HepG2 (cell line): Measurements from ENCODE around the gene IFI27. TPM values are rescaled to one million over a fixed set of nuclear protein-coding genes. Genes with fewer than 3 reads are reported as not detected.

Source experiments
- ATAC-seq: fragments of 200-7000 bp; cut with Tn5 transposase; 3 replicates; pipeline ENCODE4 v1.9.1; 2020; ENCODE audit warnings: mild to moderate bottlenecking, moderate library complexity
- BruUV-seq: library from RNA; stranded (reverse); fragments of 400-500 nt; replicated peaks from 2 replicates; lab custom pipeline; 2021; lab: Mats Ljungman, UMichigan
- CTCF ChIA-PET: fragments of 300-600 bp; formaldehyde crosslinking; extraction: SDS; loops from one replicate; lab custom pipeline; 2021; ENCODE audit warnings: low total read pairs, inconsistent platforms, low intra/inter-chr PET ratio; lab: Yijun Ruan, JAX
- POLR2A ChIA-PET: fragments of 350-600 bp; sonication (Branson Sonifier 250); formaldehyde crosslinking; loops from one replicate; lab custom pipeline; 2020; ENCODE audit warnings: antibody characterized with exemption, inconsistent platforms; lab: Yijun Ruan, JAX
- DNase-seq: peaks from one replicate; pipeline ENCODE4 v3.0.0-alpha.2; 2015; ENCODE audit warnings: low spot score
- FAIRE-seq: peaks from 3 replicates; lab custom pipeline; 2011; peaks lifted over from hg19 to GRCh38; lab: Jason Lieb, UNC
- H2AFZ ChIP-seq: one replicate; pipeline ENCODE4 v1.6.1; 2011; ENCODE audit warnings: low read length, inconsistent platforms
- H3K27ac ChIP-seq: fragments of 300-600 bp; 3 replicates; pipeline ENCODE4 v1.8.0; 2011; ENCODE audit warnings: mixed run types, mild to moderate bottlenecking, mixed read lengths, low read length, inconsistent platforms; ENCODE audit not compliant: insufficient read depth; ENCODE audit errors: extremely low read length
- H3K27me3 ChIP-seq, 2 experiments: fragments of 200-600 bp in 1 of 2; 2 replicates in 1 of 2; 3 replicates in 1 of 2; pipeline versions ENCODE4 v1.6.0 to v1.8.0; 2011; ENCODE audit warnings: low read length in 2 of 2, mild to moderate bottlenecking in 2 of 2, moderate library complexity in 2 of 2, inconsistent platforms in 1 of 2; ENCODE audit not compliant: insufficient read depth in 2 of 2, control insufficient read depth in 1 of 2
- H3K36me3 ChIP-seq, 2 experiments: fragments of 200-600 bp in 1 of 2; replicated peaks in 1 of 2; 2 replicates in 1 of 2; 3 replicates in 1 of 2; pipeline versions ENCODE4 v1.5.1 to v1.8.0; 2011; ENCODE audit warnings: low read length in 2 of 2, inconsistent platforms in 1 of 2; ENCODE audit not compliant: insufficient read depth in 2 of 2, control insufficient read depth in 1 of 2
- H3K4me1 ChIP-seq: 2 replicates; pipeline ENCODE4 v1.5.1; 2012; ENCODE audit warnings: low read length, inconsistent platforms; ENCODE audit not compliant: insufficient read depth
- H3K4me2 ChIP-seq: 2 replicates; pipeline ENCODE4 v1.6.0; 2011; ENCODE audit warnings: low read depth, low read length, inconsistent platforms
- H3K4me3 ChIP-seq, 3 experiments: fragments of 200-600 bp in 1 of 3; sonication (generic), shearing (Covaris generic) in 1 of 3; replicated peaks in 1 of 3; 2 replicates each; pipeline ENCODE4 v1.5.1; 2011 to 2016; ENCODE audit warnings: low read length in 3 of 3, inconsistent platforms in 2 of 3, low read depth in 2 of 3, mild to moderate bottlenecking in 2 of 3, control low read depth in 1 of 3, mixed read lengths in 1 of 3; ENCODE audit not compliant: insufficient read depth in 1 of 3
- H3K79me2 ChIP-seq: one replicate; pipeline ENCODE4 v1.6.1; 2011; ENCODE audit warnings: low read length, inconsistent platforms; ENCODE audit not compliant: insufficient read depth
- H3K9ac ChIP-seq: 2 replicates; pipeline ENCODE4 v1.6.0; 2011; ENCODE audit warnings: mild to moderate bottlenecking, low read depth, low read length, inconsistent platforms; ENCODE audit not compliant: insufficient read depth
- H3K9me3 ChIP-seq: 2 replicates; pipeline ENCODE4 v1.5.1; 2012; ENCODE audit warnings: mild to moderate bottlenecking, low read length
- H4K20me1 ChIP-seq: 2 replicates; pipeline ENCODE4 v1.6.0; 2011; ENCODE audit warnings: inconsistent platforms, mild to moderate bottlenecking, low read length, moderate library complexity; ENCODE audit not compliant: insufficient read depth
- ATM ChIP-seq: fragments of 450-650 bp; IDR thresholded peaks from 2 replicates; pipeline ENCODE4 v1.7.1; 2017; ENCODE audit warnings: mild to moderate bottlenecking, borderline replicate concordance
- BRF2 ChIP-seq: sonication (generic); formaldehyde crosslinking; IDR thresholded peaks from 2 replicates; pipeline ENCODE4 v1.8.1; 2022; ENCODE audit warnings: mild to moderate bottlenecking, missing genetic modification reagents
- CREBL2 ChIP-seq: sonication (generic); formaldehyde crosslinking; IDR thresholded peaks from 2 replicates; pipeline ENCODE4 v1.8.1; 2023; ENCODE audit warnings: missing genetic modification reagents, mild to moderate bottlenecking, borderline replicate concordance
- HDAC6 ChIP-seq: fragments of 200-600 bp; sonication (generic); IDR thresholded peaks from 2 replicates; pipeline ENCODE4 v1.7.0; 2017; ENCODE audit warnings: mild to moderate bottlenecking, antibody characterized with exemption, low read length, low read depth
- KDM3A ChIP-seq: IDR thresholded peaks from 2 replicates; pipeline ENCODE4 v1.6.1; 2018; ENCODE audit warnings: low read depth, missing compliant biosample characterization
- KDM6A ChIP-seq: IDR thresholded peaks from 2 replicates; pipeline ENCODE4 v1.6.1; 2016; ENCODE audit warnings: low read depth
- NBN ChIP-seq: fragments of 450-650 bp; conservative IDR thresholded peaks from 2 replicates; pipeline ENCODE4 v1.6.1; 2017
- RBM22 ChIP-seq: fragments of 200-400 bp; formaldehyde crosslinking; optimal IDR thresholded peaks from 2 replicates; pipeline ENCODE3; 2017; ENCODE audit warnings: mild to moderate bottlenecking, low read length, moderate library complexity
- ZKSCAN8 ChIP-seq: IDR thresholded peaks from 2 replicates; pipeline ENCODE4 v1.6.1; 2016; ENCODE audit warnings: borderline replicate concordance, missing genetic modification reagents, missing compliant biosample characterization
- ZNF292 ChIP-seq: sonication (generic); formaldehyde crosslinking; IDR thresholded peaks from 2 replicates; pipeline ENCODE4 v1.8.1; 2022; ENCODE audit warnings: mild to moderate bottlenecking, low read depth, missing genetic modification reagents, borderline replicate concordance
- ZNF33A ChIP-seq: sonication (generic); formaldehyde crosslinking; IDR thresholded peaks from 2 replicates; pipeline ENCODE4 v1.5.1; 2020; ENCODE audit warnings: missing genetic modification reagents, mild to moderate bottlenecking, moderate library complexity, borderline replicate concordance
- ZSCAN31 ChIP-seq: sonication (generic); formaldehyde crosslinking; IDR thresholded peaks from 2 replicates; pipeline ENCODE4 v1.5.0; 2020; ENCODE audit warnings: low read depth, mild to moderate bottlenecking, missing genetic modification reagents
- WGBS: methylation state at CpG from one replicate; pipeline ENCODE4 v1.1.6; 2017; ENCODE audit warnings: low lambda C conversion rate; 5-methylcytosine and 5-hydroxymethylcytosine counted together
- in situ Hi-C: cut with HindIII; loops from 2 replicates; pipeline ENCODE4 v1.10.0; 2017; ENCODE audit warnings: low pct_unique_long_range_greater_than_20kb; ENCODE audit not compliant: extremely low pct_ligation_motif_present
- intact Hi-C: fragments of 100-400 bp; cut with micrococcal nuclease; formaldehyde crosslinking; loops from one replicate; pipeline ENCODE4 v1.10.0; 2022; ENCODE audit not compliant: unreplicated experiment
- polyA plus RNA-seq, 8 experiments: library from polyadenylated mRNA; depleted of rRNA in 3 of 8; stranded (reverse) in 7 of 8; unstranded in 1 of 8; fragments of >200 nt; fragmentation: Illumina TruSeq in 4 of 8; extraction: Trizol in 4 of 8; gene quantifications; 2 replicates each; pipeline versions ENCODE4 v1.2.1 to v1.2.3, GENCODE V29; 2011 to 2016; ENCODE audit warnings: low read depth in 4 of 8, missing spikeins in 1 of 8, mixed read lengths in 1 of 8; ENCODE audit not compliant: insufficient read depth in 1 of 8
- total RNA-seq, 5 experiments: library from RNA; depleted of rRNA; stranded (reverse); fragments of >200 nt; fragmentation: Illumina TruSeq; extraction: Trizol; gene quantifications; 2 replicates each; pipeline ENCODE4 v1.2.3, GENCODE V29; 2016; ENCODE audit warnings: low read depth in 1 of 5

The IFI27 gene
- total and polyA plus RNA-seq, 2 of the 13 experiments (the other 11 are each of a cell fraction or from before 2014, with no cell fraction given) = 1.2 to 1.7 TPM

DNA sequence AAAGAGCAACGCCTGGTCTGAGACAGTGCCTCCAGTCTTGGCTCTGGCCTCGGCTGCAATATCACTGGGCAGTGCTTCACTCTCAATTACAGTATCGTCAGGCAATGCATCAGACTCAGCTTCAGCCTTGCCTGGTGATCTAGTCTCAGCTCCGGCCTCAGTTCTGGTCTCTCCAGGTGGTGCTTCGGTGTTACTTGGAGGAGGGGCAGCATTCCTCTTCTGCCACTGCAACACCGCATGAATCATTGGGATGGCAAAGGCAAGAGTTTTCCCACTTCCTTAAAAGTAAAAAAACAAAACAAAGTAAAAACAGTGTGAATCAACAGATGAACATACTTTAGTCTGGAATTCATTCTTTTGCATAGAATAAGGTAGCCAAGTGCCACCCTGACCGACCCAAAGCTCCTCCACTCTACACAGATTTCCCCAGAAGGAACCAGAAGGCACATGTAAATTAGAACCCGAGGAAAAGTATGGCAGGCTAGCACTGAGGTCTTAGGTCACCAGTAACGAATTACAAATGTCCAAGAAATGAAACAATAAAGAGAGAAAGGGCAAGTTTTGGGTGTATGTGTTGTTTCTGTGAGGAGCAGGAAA lies 48.1 kb upstream of the IFI27 start:
- H4K20me1 ChIP-seq = 0 out of 2 replicates have a peak, but pooled peaks cover 7% of the 10 kb centered on the region
- DNase-seq (no peak), FAIRE-seq (no peak), ATAC-seq (no peak)
- H3K4me1 ChIP-seq = peaks cover 63% of the 10 kb centered on the region
- POLR2A ChIA-PET = no interaction called here
- H3K4me2 ChIP-seq = no peak overlapping the region
- 86% methylated on average over 9 of the region's 9 CpGs for WGBS
- intact Hi-C loops (no loop called here), in situ Hi-C loops (no loop called here)
- no peaks in the 10 kb centered on the region for H3K27me3 ChIP-seq
- peaks cover 19 to 39% of the 10 kb centered on the region in 2 experiments for H3K36me3 ChIP-seq
- no peak overlapping the region for H3K9ac ChIP-seq
- H3K79me2 ChIP-seq = peaks cover 67% of the 10 kb centered on the region
- peak overlapping the region; percentile 33 for H3K27ac ChIP-seq
- H3K4me3 ChIP-seq = no peak overlapping the region
- CTCF ChIA-PET = no interaction called here
- H2AFZ ChIP-seq = no peak overlapping the region
- no peaks in the 10 kb centered on the region for H3K9me3 ChIP-seq
- TF ChIP-seq BRF2 (CRISPR knock-in tag) (no peak), ZNF33A (CRISPR knock-in tag) (no peak), ATM (no peak), HDAC6 (no peak), ZSCAN31 (CRISPR knock-in tag) (no peak), KDM3A (no peak), CREBL2 (CRISPR knock-in tag) (no peak), ZKSCAN8 (CRISPR knock-in tag) (no peak), KDM6A (CRISPR knock-in tag) (no peak), ZNF292 (no peak), RBM22 (no peak), NBN (no peak)
- no TSS peak for BruUV-seq
